Activated gamma-delta T cell treated with Interleukin-2 at 50 U/mL for 16 hours (primary cell): ENCODE measurements around the gene MNAT1.
A peak's percentile ranks its signal among the peaks of the same experiment; 100 is the strongest.
"Not testable (repeated sequence)": the region's sequence is repeated elsewhere in the genome, so short reads cannot be mapped to it uniquely, and the experiment has no call there.

ENCODE experiments used
- DNase-seq: peaks from one replicate; pipeline ENCODE4 v3.0.0-alpha.2; 2020

Gene MNAT1

DNA sequence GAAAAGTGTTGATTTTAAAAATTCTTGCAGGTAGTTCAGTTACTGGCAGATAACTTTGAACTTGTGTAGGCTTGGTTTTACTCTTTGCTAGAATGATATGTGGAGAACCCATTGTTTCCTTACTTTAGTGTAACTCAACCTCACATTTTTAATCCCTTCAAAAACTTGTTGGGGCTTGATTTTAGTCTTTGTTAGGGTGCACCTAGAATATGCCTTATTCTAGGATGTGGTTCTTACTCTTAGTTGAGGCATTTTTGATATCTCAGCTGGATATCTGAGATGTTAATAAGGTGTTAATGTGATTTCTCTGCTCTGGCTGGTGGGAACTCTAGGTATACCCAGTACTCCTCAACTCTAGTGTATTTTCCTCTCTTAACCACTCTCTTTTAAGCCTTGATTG lies 10.0 kb downstream of the MNAT1 start:
- no peak for DNase-seq

DNA sequence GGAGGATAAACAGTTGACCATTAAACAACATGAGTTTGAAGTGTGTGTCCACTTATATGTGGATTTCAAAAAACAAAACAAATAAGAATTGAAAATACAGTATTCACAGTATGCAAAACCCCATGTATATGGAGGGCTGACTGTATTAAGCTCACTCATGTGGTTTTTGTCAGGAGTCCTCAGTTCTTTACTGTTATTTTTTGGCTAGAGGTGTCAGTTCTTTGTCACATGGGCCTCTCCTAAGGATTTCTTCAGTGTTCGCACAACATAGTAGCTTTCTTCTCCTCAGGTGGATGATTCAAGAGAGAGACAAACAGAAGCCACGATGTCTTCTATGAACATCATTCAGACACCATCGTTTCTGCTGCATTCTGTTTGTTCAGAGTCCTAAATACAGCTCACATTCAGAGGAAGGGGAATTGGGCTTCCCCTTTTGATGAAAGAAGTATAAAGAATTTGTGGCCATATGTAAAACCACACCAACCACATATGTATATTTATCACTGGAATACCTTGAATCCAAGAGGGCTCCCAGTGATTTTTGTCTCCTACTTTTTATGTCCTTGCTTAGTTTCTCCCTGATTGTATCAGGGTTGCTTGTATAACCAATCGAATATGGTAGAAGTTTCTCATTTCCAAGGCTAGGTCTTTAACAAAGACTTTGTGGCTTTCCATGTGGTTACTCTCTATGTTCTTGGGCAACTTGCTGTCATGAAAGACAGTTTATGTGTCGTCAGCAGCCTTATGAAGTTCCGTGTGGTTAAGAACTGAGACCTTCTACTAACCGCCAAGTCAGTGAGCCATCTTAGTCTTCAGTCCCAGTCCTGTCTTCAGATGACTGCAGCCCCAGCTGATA lies 18.9 kb downstream of the MNAT1 start:
- peak; percentile 44 for DNase-seq

DNA sequence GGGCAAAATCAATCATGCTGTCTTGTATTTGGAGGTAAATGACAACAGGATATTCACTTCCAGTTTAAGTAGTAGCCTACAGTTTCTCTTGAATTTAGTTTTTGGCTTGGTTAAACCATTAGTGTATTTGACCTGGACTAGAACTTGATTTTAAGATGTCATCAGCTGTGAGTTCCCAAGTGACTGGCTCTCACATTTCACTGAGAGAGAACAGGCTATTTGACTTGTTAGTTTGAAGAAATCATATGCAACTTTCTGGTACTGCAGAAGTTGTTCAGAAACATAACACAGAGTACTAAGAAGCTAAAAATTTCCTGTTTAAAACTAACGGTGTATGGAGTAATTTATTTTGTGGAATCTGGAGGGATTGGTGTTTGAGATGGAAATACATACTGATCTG lies 22.3 kb downstream of the MNAT1 start:
- DNase-seq: no peak

DNA sequence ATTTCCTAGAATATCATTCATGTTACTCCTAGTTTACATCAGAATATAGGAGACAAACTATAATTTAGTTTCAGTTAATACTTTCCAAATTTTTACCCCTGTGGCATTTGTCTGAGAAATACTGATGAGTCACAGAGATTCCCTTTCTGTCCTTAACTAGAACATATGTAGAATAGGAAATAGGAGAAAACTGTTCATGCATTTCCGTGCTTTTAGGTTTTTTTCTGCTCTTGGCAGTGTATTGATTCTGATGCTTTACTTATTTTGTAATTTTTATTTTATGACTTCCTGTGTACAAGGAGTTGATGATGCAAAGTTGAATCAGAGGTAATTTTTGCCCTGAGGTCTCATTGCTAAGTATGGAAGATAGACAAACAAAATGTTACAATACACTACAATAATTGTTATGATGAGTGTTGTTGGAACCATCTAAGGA lies 23.0 kb downstream of the MNAT1 start:
- DNase-seq: no peak

DNA sequence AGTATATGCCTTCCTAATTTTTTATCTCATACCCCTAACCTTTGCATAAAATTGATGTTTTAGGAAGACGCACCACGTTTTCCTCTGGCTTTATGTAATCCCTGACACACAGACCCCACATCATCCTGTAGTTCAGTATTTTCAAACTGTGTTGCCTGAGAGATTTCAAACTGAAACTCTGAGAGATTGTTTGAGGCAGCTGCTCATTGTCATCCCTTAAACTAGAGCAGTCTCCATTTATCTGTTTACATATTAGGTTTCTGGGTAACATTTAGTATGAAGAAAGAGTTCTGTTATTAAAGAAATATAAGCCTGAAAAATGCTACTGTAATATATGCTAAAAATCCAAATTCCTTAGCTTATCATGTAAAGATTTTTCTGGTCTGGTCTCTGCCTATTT lies 24.3 kb downstream of the MNAT1 start:
- DNase-seq: no peak

DNA sequence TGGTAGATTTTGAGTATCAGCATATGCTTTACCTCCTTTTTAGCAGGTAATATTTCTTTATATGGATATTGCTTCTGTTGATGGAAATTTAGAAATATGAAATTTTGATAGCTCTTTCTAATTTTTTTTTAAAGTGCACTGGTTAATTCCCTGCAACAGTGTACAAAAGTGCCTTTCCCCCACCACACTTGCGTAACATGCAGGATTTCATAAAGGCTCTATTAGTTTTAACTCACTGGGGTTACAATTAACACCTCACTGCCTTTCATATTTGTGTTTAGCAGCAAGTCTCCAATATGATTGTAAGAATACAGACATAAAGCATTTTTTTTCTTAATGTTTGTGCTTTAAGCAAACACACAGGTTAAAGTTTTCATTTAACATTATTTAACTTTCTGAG lies 25.6 kb downstream of the MNAT1 start:
- DNase-seq: no peak

DNA sequence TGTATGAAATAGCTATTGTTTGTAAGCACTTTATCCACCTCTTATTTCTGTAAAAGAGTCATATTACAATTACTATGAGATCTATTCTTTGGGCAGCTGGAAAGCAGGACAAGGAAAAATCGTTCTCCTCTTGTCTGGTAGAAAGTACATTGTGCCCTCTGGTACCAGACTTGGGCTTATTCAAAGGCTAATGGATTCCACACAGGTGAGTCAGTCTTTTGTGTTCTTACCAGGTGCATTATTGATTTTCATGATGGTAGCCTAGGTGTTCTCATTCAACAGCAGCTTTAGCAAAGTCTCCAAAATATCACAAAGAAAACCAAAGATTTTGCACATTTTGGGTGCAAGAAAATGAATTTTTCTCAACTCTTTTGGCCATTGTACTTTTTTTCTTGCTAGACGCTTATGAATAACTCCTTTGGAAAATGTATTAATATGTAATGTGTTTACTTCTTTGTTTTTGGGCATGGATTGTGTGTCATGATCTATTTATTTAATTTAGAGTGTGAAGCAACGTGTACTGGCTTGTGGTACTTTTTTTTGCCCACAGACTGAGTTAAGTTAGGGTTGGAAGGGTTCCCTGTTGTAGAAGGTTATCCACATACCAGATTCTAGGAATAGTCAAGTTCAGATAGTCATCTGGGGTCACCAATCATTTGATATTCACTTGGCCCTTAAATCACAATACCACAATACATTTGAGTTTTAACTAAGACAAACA lies 26.2 kb downstream of the MNAT1 start:
- DNase-seq: no peak

DNA sequence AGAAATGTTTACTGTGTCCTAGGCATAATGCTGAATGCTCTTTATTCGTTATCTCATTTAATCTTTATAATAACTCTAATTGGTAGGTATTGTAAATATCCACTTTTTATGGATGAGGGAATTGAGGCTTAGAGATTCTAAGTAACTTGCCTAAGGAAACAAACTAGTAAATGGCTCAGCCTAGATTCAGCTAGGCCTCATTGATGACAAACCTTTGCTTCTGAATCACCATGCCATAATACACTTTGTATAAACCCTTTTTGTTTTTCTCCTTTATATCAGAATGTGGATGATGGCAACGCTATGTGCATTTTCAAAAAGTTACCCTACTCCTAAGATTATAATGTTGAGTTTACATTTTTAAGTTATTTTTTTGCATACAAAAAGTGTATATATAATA lies 34.0 kb downstream of the MNAT1 start:
- no peak for DNase-seq

DNA sequence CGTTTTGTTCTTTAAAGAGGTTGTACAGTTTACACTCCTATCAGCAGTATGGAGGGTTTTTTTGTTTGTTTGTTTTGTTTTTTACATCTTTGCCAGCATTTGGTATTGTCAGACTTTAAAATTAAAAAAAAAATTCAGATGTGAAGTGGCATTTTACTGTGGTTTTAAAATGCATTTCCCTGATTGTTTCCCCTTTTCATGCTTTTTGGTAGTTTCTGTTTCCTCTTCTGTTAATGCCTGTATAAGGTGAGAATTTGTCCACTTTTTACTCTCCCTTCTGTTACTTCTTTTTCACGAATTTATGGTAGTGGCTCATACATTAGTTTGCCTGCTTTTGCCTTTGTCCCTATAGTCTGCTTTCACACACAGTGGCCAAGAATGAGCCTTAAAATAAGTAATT lies 36.6 kb downstream of the MNAT1 start:
- DNase-seq: no peak

DNA sequence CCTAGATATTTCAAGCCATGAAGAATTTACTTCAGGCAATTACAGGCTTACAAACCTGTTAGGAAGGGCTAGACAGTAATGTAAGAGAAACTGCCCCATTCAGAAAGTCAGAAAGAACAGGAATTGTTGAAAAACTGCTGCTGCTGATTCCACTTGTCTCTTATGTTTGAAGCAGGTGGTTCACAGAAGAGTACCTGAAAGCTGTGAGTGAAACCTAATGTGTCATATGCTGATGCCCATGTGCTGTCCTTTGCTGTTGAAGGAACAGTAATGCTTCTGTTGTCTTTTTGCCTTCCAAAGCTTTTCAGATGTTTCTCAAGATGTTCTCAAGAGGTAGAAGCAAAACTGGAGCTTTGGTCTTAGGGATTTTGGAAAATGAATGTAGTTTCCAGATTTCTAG lies 39.0 kb downstream of the MNAT1 start:
- no peak for DNase-seq

DNA sequence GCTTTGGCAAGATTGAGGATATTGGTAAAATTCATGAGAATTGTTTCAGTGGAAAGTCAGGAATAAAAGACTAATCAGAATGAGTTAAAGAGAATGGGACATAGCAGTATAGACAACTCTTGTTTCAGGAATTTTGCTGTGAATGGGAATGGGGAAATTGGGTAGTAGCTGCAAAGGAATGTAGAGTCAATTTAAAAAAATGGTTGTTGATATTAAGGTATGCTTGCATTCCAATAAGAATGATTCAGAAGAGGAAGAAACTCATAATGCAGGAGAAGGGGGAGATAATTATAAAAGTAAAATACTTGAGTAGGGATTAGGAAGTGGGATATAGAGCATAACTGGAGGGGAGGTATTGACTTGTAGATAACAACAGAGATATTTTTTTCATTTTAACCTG lies 40.7 kb downstream of the MNAT1 start:
- DNase-seq: no peak

DNA sequence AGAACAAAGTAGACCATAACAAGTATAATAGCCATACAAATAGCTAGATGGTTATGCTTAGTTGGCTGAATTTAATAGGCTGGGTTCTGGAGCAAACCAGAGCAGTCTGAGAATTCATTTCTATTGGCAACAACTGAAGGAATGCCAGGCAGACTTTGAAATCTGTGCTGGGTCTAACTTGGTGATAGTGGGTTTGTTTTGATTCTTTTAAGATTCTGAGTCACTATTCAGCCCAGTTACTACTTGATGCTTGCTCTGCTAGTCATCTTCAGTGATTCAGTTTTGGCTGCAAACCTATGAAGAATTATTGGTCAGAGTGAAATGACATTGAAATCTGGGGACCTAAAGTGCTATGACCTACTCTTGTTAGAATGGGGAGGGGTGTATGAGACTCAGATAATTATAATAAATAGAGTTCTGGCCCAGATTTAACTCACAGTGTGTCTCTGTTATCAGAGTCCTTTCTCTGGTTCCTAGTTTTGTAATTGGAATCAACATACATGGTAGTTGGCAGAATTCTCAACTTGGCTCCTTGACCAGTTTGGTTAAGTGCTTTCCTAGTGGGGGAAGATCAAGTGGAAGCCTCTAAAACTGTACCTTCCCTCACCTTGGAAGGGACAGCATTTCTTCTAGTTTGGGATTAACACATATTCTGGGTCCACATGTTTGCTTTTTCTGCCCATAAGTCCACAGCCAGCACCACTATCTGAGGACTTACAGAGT lies 43.5 kb downstream of the MNAT1 start:
- DNase-seq: no peak

DNA sequence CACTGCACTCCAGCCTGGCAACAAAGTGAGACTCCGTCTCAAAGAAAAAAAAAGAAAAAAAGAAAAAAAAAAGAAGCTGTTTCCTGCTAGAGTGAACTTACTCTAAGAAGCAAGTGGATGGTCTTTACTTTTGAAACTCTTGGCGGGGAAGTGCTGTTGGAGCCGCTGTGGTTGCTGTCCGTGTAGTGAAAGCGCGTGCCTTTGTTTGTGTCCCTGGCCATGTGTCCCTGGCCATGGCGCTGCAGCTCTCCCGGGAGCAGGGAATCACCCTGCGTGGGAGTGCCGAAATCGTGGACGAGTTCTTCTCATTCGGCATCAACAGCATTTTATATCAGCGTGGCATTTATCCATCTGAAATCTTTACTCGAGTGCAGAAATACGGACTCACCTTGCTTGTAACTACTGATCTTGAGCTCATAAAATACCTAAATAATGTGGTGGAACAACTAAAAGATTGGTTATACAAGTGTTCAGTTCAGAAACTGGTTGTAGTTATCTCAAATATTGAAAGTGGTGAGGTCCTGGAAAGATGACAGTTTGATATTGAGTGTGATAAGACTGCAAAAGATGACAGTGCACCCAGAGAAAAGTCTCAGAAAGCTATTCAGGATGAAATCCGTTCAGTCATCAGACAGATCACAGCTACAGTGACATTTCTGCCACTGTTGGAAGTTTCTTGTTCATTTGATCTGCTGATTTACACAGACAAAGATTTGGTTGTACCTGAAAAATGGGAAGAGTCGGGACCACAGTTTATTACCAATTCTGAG lies 45.4 kb downstream of the MNAT1 start:
- DNase-seq: not testable (repeated sequence)

DNA sequence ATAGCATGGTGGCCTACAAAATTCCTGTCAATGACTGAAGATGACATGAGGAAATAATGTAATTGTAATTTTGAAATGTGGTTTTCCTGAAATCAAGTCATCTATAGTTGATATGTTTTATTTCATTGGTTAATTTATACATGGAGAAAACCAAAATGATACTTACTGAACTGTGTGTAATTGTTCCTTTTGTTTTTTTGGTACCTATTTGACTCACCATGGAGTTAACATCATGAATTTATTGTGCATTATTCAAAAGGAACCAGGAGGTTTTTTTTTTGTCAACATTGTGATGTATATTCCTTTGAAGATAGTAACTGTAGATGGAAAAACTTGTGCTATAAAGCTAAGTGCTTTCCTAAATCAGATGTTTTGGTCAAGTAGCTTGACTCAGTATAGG lies 46.0 kb downstream of the MNAT1 start:
- DNase-seq: not testable (repeated sequence)

DNA sequence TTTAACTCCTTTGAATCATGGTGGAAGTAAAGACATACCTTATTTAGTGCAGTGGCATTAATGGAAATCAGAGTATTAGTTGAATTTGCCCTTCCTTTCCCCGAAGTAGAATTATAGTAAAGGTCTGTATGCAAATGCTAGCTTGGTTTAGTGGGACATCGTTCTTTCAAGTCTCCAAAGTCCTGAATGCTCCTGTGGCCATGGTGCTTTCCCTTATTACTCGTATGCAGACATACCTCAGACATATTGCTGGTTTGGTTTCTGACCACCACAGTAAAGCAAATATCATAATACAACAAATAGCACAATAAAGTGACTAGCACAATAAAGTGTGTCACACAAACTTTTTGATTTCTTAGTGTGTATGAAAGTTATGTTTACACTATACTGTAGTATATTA lies 52.3 kb downstream of the MNAT1 start:
- no peak for DNase-seq

DNA sequence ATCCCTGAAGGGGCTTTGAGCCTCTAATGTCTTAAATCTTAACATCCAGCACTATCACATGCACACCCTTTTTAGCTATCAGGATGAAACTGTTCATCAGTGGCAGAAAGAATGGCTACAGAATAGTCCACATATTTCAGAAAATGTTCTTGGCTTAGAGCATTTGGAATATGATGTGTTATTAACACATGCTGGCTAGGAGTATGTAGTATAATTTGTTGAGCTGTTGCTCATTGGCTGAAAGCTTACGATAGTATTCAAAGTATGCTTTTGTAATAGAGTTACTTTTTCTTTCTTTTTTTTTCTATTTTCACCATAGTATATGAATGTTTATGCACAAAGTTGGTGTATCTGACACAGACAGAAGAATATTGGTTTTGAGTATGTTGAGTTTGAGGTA lies 55.1 kb downstream of the MNAT1 start:
- no peak for DNase-seq

DNA sequence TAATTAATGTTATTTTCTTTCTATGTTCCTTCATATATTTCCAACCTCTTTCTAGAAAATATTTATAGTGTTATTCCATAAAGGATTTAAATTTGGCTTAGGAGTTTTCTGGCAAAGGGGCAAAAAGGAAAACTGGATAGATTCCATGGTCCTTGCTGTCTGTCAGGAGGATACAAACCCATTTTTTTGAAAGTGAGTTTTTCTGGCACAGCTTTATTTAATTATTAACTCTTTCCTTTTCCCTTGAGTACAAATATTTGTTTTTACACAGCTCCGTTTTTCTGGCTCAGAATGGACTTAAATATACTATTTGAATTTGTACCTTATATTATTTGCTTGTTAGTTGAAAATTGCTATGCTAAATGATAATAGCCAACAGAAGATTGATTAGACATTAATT lies 56.3 kb downstream of the MNAT1 start:
- no peak for DNase-seq

DNA sequence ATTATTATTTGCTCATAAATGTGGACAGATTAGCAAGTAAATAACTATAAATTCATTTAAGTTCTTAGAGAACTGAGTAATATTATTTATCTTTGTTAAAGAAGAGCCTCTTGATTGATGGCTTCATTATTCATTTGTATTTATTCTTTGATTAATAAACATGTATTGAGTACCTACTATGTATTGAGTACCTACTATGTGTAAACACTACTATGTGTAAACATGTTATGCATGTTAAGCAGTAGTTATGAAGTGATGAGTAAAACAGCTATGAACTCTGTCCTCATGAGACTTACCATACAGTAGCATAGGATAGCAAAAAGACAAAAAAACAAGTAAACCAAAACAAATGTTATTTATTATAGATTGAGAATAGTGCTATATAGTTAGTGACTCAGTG lies 61.9 kb downstream of the MNAT1 start:
- no peak for DNase-seq

DNA sequence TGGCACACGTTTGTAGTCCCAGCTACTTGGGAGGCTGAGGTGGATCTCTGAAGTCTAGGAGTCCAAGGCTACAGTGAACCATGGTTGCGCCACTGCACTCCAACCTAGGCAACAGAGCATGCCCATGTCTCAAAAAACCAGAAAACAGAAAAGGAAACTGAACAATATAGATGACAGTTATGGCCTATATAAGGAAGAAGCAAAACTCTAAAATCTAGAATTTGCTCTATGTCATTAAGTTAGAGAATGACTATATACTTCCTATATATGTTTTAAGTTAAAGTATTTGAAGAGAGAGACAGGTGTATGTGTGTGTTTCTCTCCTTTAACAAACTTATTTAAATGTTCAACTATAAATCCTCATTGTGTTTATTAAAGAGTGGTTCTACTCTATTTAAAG lies 65.8 kb downstream of the MNAT1 start:
- DNase-seq: no peak

DNA sequence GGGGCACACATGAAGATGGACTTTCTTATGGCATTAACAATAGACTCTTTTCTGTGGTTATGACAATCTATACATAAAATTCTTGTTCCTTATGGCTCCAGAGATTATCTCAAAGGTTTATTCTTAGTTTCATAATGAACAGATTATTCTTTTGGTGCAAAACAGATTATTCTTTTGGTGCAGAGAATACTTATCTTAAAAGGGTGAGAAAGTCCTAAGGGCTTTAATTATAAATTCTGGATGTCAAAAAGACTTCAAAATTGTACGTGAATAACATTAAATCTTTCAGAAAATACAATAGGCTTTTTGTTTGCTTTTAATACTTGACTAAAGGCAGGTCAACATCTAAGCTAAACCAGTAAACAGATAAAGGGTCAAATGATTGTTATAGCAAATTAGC lies 69.3 kb downstream of the MNAT1 start:
- no peak for DNase-seq

DNA sequence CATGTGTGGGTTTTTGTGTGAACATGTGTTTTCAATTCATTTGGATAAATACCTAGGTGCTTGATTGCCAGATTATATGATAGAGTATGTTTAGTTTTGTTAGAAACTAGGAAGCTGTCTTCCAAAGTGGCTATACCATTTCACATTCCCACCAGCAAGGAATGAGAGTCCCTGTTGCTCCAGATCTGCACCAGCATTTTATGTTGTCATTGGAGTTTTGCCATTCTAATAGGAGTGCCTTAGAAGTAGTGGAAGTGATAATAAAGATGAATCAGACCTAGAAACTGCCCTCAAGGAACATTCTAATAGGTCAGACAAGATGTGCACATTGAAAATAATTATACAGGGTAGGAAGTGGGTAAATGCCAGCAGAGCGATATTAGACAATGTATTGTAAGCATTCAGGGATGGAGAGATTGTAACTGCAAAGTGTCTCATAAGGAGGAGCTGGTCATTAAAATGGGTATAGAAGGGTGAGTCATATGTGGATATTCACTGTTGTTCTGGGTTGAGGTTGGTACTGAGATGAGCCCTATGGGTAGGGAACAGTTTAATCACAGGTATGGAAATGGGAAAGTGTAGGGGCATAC lies 71.4 kb downstream of the MNAT1 start:
- no peak for DNase-seq

DNA sequence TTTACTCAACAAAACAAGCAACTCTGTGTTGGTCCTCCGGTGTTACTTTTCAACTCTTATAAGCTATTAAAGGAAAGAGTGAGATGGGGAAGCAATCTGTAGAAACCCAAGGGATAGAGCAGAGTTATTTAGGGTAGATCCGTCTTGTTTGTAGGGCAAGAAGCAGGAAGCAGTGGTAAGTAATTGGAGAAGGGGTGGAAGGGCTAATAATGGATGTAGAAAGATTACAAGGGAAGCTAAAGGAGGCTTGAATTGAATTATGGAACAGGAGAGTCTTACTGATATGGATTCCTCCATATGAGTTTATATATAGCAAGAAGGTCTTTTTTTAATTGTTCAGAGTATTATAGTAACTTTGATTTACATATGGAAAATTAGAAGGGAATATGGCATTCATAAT lies 72.7 kb downstream of the MNAT1 start:
- no peak for DNase-seq

DNA sequence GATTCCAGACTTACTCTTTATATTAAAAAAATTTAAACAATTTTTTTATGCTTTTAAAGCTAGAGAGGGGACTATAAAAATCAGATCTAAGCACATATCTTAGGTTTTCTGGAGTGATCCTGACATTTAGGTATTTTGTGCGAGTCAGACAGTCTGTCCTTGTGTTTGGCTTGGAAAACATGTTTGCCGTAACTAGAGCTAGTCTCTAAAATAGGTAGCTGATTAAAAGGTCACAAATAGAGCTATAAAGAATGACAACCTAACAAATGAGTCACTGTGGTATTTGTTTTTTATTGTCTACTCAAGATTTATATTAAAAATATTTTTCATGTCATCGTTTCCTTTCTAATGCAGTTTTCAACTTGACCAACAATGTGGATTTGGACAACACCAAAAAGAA lies 73.4 kb downstream of the MNAT1 start:
- no peak for DNase-seq
